Gastroesophageal sphincter (tissue), 3 donors: Measurements from ENCODE around the gene NTMT2.

ENCODE experiments used
- CTCF ChIP-seq, 4 experiments: fragments of 200-600 bp in 2 of 4; fragments of 450-650 bp in 2 of 4; sonication (generic) in 1 of 4; IDR thresholded peaks; one replicate each; pipeline ENCODE4 v1.5.1; 2017 to 2019; ENCODE audit warnings: antibody characterized with exemption in 4 of 4, mild to moderate bottlenecking in 2 of 4, moderate library complexity in 2 of 4
- EP300 ChIP-seq: sonication (generic); formaldehyde crosslinking; IDR thresholded peaks from one replicate; pipeline ENCODE4 v1.6.1; 2017; ENCODE audit warnings: antibody characterized with exemption, mild to moderate bottlenecking
- POLR2A ChIP-seq, 2 donors: fragments of 450-650 bp; IDR thresholded peaks; one replicate each; pipeline ENCODE4 v1.6.1; 2017; ENCODE audit warnings: antibody characterized with exemption in 2 of 2, mild to moderate bottlenecking in 2 of 2, moderate library complexity in 1 of 2

GRCh38 chr1:170156594-170156993 is 10.8 kb downstream of the NTMT2 start:
- no peak for TF ChIP-seq CTCF (IDR thresholded peaks at IDR 0.05)
- no peak for TF ChIP-seq EP300
- TF ChIP-seq POLR2A (IDR thresholded peaks at IDR 0.05) = no peak
